SK-N-MC (cell line): Measurements from ENCODE around the gene PEF1.

Source experiments
- DNase-seq: peaks from one replicate; pipeline ENCODE4 v3.0.0-alpha.2; 2011; ENCODE audit warnings: low read depth, low spot score
- H3K27ac ChIP-seq: fragments of 200-600 bp; sonication (generic); 2 replicates; pipeline ENCODE4 v1.5.1; 2016; ENCODE audit warnings: mixed run types
- H3K36me3 ChIP-seq: fragments of 200-600 bp; sonication (generic); 2 replicates; pipeline ENCODE4 v1.6.1; 2017; ENCODE audit warnings: antibody characterized with exemption, low read length, mixed read lengths; ENCODE audit not compliant: insufficient read depth
- H3K4me3 ChIP-seq: fragments of 200-600 bp; sonication (generic); 2 replicates; pipeline ENCODE4 v1.5.1; 2016
- H3K9ac ChIP-seq: fragments of 200-600 bp; sonication (generic); 2 replicates; pipeline ENCODE4 v1.8.0; 2017; ENCODE audit warnings: mixed run types, mixed read lengths; ENCODE audit not compliant: insufficient read length
- H3K9me3 ChIP-seq: fragments of 200-600 bp; sonication (generic); 2 replicates; pipeline ENCODE4 v1.6.1; 2017; ENCODE audit warnings: low read depth, mild to moderate bottlenecking, antibody characterized with exemption, low read length, moderate library complexity, mixed read lengths
- EZH2 ChIP-seq: fragments of 200-600 bp; sonication (generic); IDR thresholded peaks from one replicate; pipeline ENCODE4 v1.6.1; 2017; ENCODE audit warnings: antibody characterized with exemption
- FOXP2 ChIP-seq: optimal IDR thresholded peaks from 2 replicates; pipeline ENCODE3; 2011; ENCODE audit warnings: mild to moderate bottlenecking, moderate library complexity; ENCODE audit not compliant: insufficient read depth; ENCODE audit errors: extremely low read length, control extremely low read depth
- POLR2AphosphoS5 ChIP-seq: IDR thresholded peaks from 2 replicates; pipeline ENCODE4 v1.6.1; 2012; ENCODE audit warnings: mild to moderate bottlenecking, low read depth, low read length, borderline replicate concordance

Gene PEF1

GRCh38 chr1:31653717-31654473 lies 9.2 kb upstream of the PEF1 start:
- TF ChIP-seq FOXP2 (no peak), EZH2 (no peak), POLR2AphosphoS5 (no peak)
- no peak for DNase-seq
- no peak overlapping the region for H3K4me3 ChIP-seq
- H3K36me3 ChIP-seq = peaks cover 69% of the 10 kb centered on the region; the same call in 1 of the 2 replicates
- no peaks in the 10 kb centered on the region for H3K9me3 ChIP-seq
- H3K27ac ChIP-seq = no peak overlapping the region
- no peak overlapping the region for H3K9ac ChIP-seq

GRCh38 chr1:31652891-31653499 lies 8.3 kb upstream of the PEF1 start:
- no peak overlapping the region for H3K4me3 ChIP-seq
- no peaks in the 10 kb centered on the region for H3K9me3 ChIP-seq
- peaks cover 60% of the 10 kb centered on the region; the same call in 1 of the 2 replicates for H3K36me3 ChIP-seq
- TF ChIP-seq FOXP2 = no peak
- TF ChIP-seq POLR2AphosphoS5 = no peak
- TF ChIP-seq EZH2 = no peak
- H3K9ac ChIP-seq = no peak overlapping the region
- no peak for DNase-seq
- no peak overlapping the region for H3K27ac ChIP-seq

GRCh38 chr1:31651766-31652165 lies 7.1 kb upstream of the PEF1 start:
- Histone ChIP-seq H3K4me3 (no peak overlapping the region), H3K36me3 (peaks cover 48% of the 10 kb centered on the region; the same call in 1 of the 2 replicates), H3K9me3 (no peaks in the 10 kb centered on the region), H3K9ac (no peak overlapping the region), H3K27ac (no peak overlapping the region)
- TF ChIP-seq POLR2AphosphoS5 (no peak), FOXP2 (no peak), EZH2 (no peak)
- DNase-seq = no peak

- H3K36me3 ChIP-seq = peaks cover 41% of the 10 kb centered on the region; the same call in 1 of the 2 replicates
- no peaks in the 10 kb centered on the region for H3K9me3 ChIP-seq
- H3K9ac ChIP-seq = no peak overlapping the region
- DNase-seq = no peak
- TF ChIP-seq FOXP2 = no peak
- TF ChIP-seq EZH2 = no peak
- no peak for TF ChIP-seq POLR2AphosphoS5
- H3K4me3 ChIP-seq = no peak overlapping the region
- H3K27ac ChIP-seq = peak overlapping the region; percentile 1; the same call in 1 of the 2 replicates
Measured at GRCh38 chr1:31651089-31651420, 6.4 kb upstream of the PEF1 start.

- no peak overlapping the region for H3K9ac ChIP-seq
- no peak for DNase-seq
- TF ChIP-seq EZH2 (no peak), FOXP2 (no peak)
- H3K27ac ChIP-seq = 0 out of 2 replicates have a peak overlapping the region, but pooled peaks have one; percentile 19
- H3K4me3 ChIP-seq = no peak overlapping the region
- H3K9me3 ChIP-seq = no peaks in the 10 kb centered on the region
- H3K36me3 ChIP-seq = peaks cover 35% of the 10 kb centered on the region; the same call in 1 of the 2 replicates
Measured at GRCh38 chr1:31650161-31651088, 5.7 kb upstream of the PEF1 start.

- DNase-seq = no peak
- TF ChIP-seq FOXP2 (no peak), EZH2 (no peak), POLR2AphosphoS5 (no peak)
- H3K4me3 ChIP-seq = no peak overlapping the region
- no peak overlapping the region for H3K9ac ChIP-seq
- peaks cover 23% of the 10 kb centered on the region; the same call in 1 of the 2 replicates for H3K36me3 ChIP-seq
- no peak overlapping the region for H3K27ac ChIP-seq
- no peaks in the 10 kb centered on the region for H3K9me3 ChIP-seq
Measured at GRCh38 chr1:31648641-31649357, 4.1 kb upstream of the PEF1 start.

- TF ChIP-seq EZH2 = no peak
- no peak for TF ChIP-seq FOXP2
- TF ChIP-seq POLR2AphosphoS5 = no peak
- Histone ChIP-seq H3K9ac (no peak overlapping the region), H3K27ac (no peak overlapping the region), H3K9me3 (no peaks in the 10 kb centered on the region), H3K36me3 (peaks cover 17% of the 10 kb centered on the region; the same call in 1 of the 2 replicates), H3K4me3 (no peak overlapping the region)
- no peak for DNase-seq
Measured at GRCh38 chr1:31648190-31648589, 3.5 kb upstream of the PEF1 start.
